Measurements from ENCODE around the gene SP5. TPM values are rescaled to one million over a fixed set of nuclear protein-coding genes. Genes with fewer than 3 reads are reported as not detected.
"Not testable (repeated sequence)": the region's sequence is repeated elsewhere in the genome, so short reads cannot be mapped to it uniquely, and the experiment has no call there.

SP5 gene
- polyA plus RNA-seq: not detected

DNA sequence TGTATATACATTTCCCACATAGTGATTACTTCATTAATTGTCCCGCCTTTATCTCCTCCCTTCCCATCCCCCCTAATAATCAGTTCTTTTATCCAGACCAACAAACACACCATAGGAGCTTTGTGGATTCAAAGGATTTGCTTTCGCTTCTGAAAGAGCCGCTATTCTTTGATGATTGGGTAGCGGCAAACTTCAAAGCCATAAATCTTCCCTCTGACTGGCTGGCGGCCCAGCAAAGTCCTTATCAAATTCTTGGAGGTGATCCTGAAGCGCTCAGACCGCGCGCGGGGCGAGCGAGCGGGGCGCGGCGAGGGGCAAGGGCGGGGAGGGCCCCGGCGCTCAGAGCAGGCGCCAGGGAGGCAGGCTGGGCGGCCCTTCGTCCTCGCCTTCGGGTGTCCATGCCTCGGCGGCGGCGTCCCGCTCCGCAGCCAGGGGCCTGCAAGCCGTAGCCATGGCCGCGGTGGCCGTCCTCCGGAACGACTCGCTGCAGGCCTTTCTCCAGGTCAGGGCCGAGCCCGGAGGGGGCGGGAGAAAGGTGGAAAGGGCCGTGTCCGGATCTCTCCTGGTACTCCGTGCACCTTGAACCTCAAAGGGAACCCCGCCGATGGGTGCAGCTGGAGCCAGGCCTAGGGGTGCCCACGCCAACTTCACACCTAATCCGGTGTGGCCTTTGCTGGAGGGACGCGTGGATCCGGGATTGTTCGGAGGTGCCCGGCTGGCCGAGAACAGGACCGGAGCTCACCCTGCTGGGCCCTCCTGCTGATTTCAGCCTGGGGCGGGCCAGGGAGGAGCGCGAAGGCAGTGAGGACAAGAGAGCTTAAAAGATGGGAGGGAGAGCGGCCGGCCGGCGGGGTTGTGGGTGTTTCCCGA lies at the start of gene SP5:
SP5 (plus strand) TSS at position 276 of the 870 bp plus-strand sequence; CDS start at position 452, 176 bp downstream.
- H3K4me1 Mint-ChIP-seq: peaks cover 12 to 14% of the 10 kb centered on the region in 2 donors
- DNase-seq: peak in 2 of 3 donors; percentile 5 to 16
- peak within 1 kb of the TSS; percentile 82 to 85 (median 84) for H3K4me3 Mint-ChIP-seq
- H3K9me3 Mint-ChIP-seq: peaks cover 0 to 8% (median 0%) of the 10 kb centered on the region in 6 donors
- H3K27ac Mint-ChIP-seq: no peak within 1 kb of the TSS
- peaks cover 0 to 3% (median 0%) of the 10 kb centered on the region in 3 donors for H3K36me3 Mint-ChIP-seq
- peaks cover 14 to 38% (median 33%) of the 10 kb centered on the region in 3 donors for H3K27me3 Mint-ChIP-seq (ENCODE audit: low read depth in 3 of 3)

DNA sequence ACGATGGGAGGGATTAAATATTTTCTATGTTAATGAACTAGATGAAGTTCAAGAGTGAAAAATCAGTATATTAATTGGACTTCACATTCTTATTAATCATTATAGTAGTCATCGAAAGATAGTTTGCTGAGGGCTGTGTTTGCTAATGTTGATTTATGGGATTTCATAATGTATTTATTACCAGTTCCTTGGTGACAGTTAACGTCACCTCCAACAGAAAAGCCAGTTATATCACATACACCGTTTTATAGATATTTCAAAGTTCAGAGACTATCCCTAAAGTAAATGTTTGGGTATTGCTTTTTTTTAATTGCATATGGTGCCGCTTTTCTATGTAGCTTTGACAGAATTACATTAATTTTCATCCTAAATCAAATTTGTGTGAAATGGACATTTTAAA lies 49.4 kb upstream of the SP5 start:
- H3K27ac Mint-ChIP-seq: no peak overlapping the region
- peaks cover 1 to 6% (median 2%) of the 10 kb centered on the region in 3 donors for H3K27me3 Mint-ChIP-seq (ENCODE audit: low read depth in 3 of 3)
- H3K36me3 Mint-ChIP-seq: no peaks in the 10 kb centered on the region
- H3K4me1 Mint-ChIP-seq: no peaks in the 10 kb centered on the region
- H3K9me3 Mint-ChIP-seq: no peaks in the 10 kb centered on the region
- no peak for DNase-seq
- H3K4me3 Mint-ChIP-seq: no peak overlapping the region

DNA sequence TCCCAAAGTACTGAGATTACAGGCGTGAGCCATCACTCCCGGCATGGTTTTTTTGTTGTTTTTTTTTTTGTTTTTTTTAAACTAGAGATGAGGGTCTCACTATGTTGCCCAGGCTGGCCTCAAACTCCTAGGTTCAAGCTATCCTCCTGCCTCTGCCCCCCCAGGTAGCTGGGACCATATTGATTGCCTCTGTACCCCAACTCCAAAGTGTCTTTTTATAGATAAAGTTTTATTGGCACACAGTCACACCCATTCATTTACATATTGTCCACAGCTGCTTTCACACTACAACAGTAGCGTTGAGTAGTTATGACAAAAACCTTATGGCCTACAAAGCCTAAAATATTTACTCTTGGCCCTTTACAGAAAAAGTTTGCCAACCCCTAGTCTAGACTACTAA lies 45.2 kb upstream of the SP5 start:
- no peak overlapping the region for H3K27ac Mint-ChIP-seq

DNA sequence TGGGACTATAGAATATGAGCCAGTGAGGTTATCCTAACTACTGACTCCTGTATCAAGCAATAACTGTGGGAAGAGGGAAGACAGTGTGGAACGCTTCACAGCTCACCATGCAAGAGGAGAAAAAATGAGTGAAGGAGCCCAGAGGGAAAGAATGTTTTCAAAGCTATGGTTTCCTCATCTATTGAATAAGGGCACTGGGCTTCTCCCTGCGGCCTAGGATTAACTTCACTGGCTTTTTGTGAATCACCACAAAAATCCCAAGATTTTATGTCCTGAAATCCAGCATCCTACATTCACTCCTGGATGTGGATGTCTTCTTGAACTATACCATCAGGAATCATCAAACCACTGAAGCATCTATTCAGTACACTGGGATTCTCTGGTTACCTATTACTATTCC lies 44.5 kb upstream of the SP5 start:
- no peak for DNase-seq
- H3K36me3 Mint-ChIP-seq: no peaks in the 10 kb centered on the region

More for the DNA sequence above, 45.2 kb upstream of the SP5 start:
- Mint-ChIP-seq H3K4me1 (no peaks in the 10 kb centered on the region), H3K9me3 (no peaks in the 10 kb centered on the region), H3K36me3 (no peaks in the 10 kb centered on the region), H3K4me3 (no peak overlapping the region), H3K27me3 (ENCODE audit: low read depth in 3 of 3) (peaks cover 1 to 3% (median 2%) of the 10 kb centered on the region in 3 donors)
- DNase-seq: no peak

DNA sequence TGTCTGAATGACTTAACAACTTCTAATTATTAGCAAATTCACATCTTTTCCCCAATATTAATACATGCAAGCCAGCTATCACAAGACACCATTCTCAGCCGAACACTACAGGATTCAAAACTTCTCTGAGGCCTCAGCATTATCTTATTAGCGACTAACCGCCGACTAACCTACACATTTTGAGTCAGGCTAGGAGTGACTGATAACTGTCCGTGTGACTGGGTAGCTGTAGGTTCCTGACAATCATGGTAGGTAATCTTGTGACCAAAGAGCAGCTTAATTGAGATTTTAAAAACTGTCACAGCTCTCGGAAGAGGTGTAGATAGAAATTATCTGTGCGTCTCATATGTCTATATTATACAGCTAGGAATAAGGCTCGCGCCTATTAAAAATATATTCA lies 44.1 kb upstream of the SP5 start:
- Mint-ChIP-seq H3K27ac (no peak overlapping the region), H3K4me3 (no peak overlapping the region), H3K27me3 (ENCODE audit: low read depth in 3 of 3) (peaks cover 0 to 3% (median 3%) of the 10 kb centered on the region in 3 donors), H3K36me3 (no peaks in the 10 kb centered on the region), H3K9me3 (no peaks in the 10 kb centered on the region), H3K4me1 (no peaks in the 10 kb centered on the region)
- DNase-seq: no peak

More for the DNA sequence above, 44.5 kb upstream of the SP5 start:
- H3K27me3 Mint-ChIP-seq (ENCODE audit: low read depth in 3 of 3): peaks cover 0 to 3% (median 3%) of the 10 kb centered on the region in 3 donors
- no peak overlapping the region for H3K4me3 Mint-ChIP-seq
- no peaks in the 10 kb centered on the region for H3K9me3 Mint-ChIP-seq
- no peak overlapping the region for H3K27ac Mint-ChIP-seq
- H3K4me1 Mint-ChIP-seq: no peaks in the 10 kb centered on the region

DNA sequence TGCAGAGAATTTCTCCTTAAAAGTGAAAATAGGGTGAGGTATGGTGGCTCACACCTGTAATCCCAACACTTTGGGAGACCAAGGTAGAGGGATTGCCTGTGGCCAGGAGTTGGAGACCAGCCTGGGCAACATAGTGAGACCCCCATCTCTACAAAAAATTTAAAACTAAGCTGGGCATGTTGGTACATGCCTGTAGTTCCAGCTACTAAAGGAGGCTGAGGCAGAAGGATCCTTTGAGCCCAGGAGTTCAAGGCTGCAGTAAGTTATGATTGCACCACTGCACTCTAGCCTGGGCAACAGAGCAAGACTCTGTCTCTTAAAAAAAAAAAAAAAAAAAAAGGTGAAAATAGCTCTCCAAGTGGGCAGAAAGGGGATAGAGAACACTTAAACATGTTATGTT lies 40.9 kb upstream of the SP5 start:
- H3K4me3 Mint-ChIP-seq; H3K4me1 Mint-ChIP-seq; H3K36me3 Mint-ChIP-seq; H3K27ac Mint-ChIP-seq; H3K9me3 Mint-ChIP-seq; DNase-seq; H3K27me3 Mint-ChIP-seq (ENCODE audit: low read depth in 3 of 3): not testable (repeated sequence)

DNA sequence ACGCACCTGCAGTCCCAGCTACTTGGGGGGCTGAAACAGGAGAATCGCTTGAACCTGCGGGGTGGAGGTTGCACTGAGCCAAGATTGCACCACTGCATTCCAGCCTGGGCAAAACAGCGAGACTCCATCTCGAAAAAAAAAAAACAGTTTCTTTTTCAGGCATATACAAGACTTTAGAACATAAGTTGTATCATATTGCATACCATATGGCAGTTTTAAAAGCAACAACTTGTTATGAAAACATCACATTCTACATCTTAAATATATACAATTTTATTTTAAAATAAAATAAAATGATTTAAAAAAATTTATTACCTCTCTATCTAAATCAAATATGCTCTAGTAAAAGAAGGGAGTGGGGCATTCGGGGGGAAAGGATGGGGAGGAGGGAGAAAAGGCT lies 39.4 kb upstream of the SP5 start:
- H3K36me3 Mint-ChIP-seq: no peaks in the 10 kb centered on the region
- peaks cover 0 to 2% (median 1%) of the 10 kb centered on the region in 3 donors for H3K27me3 Mint-ChIP-seq (ENCODE audit: low read depth in 3 of 3)
- no peak overlapping the region for H3K4me3 Mint-ChIP-seq
- no peaks in the 10 kb centered on the region for H3K4me1 Mint-ChIP-seq
- DNase-seq: no peak
- H3K27ac Mint-ChIP-seq: no peak overlapping the region
- H3K9me3 Mint-ChIP-seq: no peaks in the 10 kb centered on the region

DNA sequence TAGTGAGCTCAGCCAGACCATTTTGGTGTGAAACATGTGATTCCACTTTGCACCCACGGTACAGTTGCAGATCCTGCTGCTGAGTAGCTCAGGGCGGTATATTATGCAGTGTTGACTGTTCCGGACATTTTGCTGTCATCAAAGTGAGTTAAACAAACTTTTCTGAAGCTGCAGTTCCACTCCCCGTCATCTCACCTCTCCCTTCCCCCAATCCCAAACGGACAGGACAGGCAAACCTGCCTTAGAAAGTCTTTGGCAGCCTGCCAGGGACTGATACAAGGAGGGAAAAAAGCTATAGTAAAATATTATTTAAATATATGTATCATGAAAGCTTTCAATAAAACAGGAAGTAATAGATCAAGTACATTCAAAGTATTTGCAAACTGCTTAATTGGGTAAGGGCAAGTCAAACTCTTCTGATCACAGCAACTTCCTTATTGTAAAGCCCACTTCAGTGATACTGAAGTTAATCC lies 35.5 kb upstream of the SP5 start:
- H3K4me1 Mint-ChIP-seq: no peaks in the 10 kb centered on the region
- no peak overlapping the region for H3K27ac Mint-ChIP-seq
- H3K4me3 Mint-ChIP-seq: no peak overlapping the region
- H3K27me3 Mint-ChIP-seq (ENCODE audit: low read depth in 3 of 3): peaks cover 1 to 2% (median 2%) of the 10 kb centered on the region in 3 donors
- H3K9me3 Mint-ChIP-seq: peaks cover 0 to 4% (median 0%) of the 10 kb centered on the region in 6 donors
- no peak for DNase-seq
- no peaks in the 10 kb centered on the region for H3K36me3 Mint-ChIP-seq

DNA sequence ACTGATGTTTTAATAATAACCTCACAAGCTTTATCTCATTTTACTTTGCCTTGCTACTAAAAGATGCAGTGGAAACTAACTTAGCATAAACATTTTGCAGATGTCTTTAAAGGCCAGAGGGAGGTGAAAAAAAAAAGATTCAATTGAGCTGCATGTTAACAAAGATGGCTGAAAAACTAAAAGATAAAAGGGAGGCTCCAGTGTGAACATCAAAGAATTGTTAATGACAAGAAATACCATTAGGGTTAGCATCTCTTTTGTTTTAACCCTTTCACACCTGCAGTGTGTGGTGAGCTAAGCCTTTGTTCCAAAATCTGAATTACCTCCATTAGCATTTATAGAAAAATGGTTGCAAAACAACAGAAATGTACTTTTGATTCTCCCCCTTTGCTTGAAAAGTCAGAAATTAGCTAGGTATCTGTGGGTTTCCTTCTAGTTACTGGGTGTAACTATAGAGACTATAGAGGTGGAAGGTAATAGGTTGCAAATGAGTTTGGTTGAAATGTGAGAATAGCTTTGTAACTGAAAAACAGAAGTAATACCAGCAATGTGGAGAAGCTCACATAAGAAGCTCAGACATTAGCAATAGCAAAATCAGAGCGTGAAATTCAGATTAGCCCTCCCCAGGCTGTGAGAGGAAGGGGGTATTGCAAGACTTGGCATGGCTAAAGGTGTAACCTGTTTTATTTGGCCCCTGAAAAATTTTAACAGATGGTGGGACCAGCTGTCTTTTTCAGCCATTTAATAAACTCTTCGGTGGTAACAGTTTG lies 34.8 kb upstream of the SP5 start:
- Mint-ChIP-seq H3K27ac (no peak overlapping the region), H3K4me3 (no peak overlapping the region), H3K27me3 (ENCODE audit: low read depth in 3 of 3) (peaks cover 1 to 5% (median 2%) of the 10 kb centered on the region in 3 donors), H3K9me3 (peaks cover 0 to 4% (median 0%) of the 10 kb centered on the region in 6 donors), H3K4me1 (no peaks in the 10 kb centered on the region), H3K36me3 (no peaks in the 10 kb centered on the region)
- no peak for DNase-seq

DNA sequence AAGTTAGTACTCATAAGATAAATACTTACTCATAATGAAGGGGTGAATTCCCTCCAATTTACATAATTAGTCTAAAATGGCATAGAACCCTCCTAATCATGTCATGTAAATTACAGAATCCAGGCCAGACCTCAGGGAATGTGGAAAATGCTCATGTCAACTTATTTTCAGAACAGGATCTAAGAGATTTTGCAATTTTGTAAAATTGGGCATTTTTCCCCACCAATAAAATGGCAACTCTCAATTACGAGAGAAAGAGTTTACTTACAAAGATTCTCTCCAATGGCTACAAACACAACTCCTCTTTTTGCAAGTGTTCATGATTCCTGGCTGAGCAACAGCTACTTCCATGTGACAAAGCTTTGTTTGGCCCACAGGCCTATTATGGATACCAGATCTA lies 33.8 kb upstream of the SP5 start:
- Mint-ChIP-seq H3K27me3 (ENCODE audit: low read depth in 3 of 3) (peaks cover 0 to 5% (median 2%) of the 10 kb centered on the region in 3 donors), H3K27ac (no peak overlapping the region), H3K36me3 (no peaks in the 10 kb centered on the region)

DNA sequence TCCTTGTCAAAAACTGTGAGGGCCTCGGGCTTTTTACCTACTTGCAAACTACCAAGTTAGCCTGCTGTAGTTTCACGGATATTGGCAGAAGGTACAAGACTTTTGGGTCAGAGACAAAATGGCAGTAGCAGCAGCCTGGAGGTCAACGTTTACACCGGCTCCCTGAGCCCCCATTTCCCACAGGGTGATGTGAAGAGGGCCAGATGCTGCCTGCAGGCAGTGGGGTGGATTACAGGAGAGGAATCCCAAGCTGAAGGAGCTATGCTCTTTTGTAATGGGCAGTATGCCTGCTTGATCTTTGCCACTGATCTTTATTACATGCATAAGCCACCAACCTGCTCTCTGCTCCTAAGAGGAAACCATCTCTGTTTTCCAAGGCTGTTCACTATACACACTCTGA lies 29.5 kb upstream of the SP5 start:
- Mint-ChIP-seq H3K4me1 (no peaks in the 10 kb centered on the region), H3K9me3 (peaks cover 0 to 6% (median 0%) of the 10 kb centered on the region in 6 donors), H3K36me3 (no peaks in the 10 kb centered on the region), H3K27ac (no peak overlapping the region), H3K27me3 (ENCODE audit: low read depth in 3 of 3) (peaks cover 0 to 6% (median 5%) of the 10 kb centered on the region in 3 donors), H3K4me3 (no peak overlapping the region)
- DNase-seq: no peak

More for the DNA sequence above, 33.8 kb upstream of the SP5 start:
- Mint-ChIP-seq H3K9me3 (peaks cover 0 to 4% (median 0%) of the 10 kb centered on the region in 6 donors), H3K4me3 (no peak overlapping the region), H3K4me1 (no peaks in the 10 kb centered on the region)
- DNase-seq: no peak

DNA sequence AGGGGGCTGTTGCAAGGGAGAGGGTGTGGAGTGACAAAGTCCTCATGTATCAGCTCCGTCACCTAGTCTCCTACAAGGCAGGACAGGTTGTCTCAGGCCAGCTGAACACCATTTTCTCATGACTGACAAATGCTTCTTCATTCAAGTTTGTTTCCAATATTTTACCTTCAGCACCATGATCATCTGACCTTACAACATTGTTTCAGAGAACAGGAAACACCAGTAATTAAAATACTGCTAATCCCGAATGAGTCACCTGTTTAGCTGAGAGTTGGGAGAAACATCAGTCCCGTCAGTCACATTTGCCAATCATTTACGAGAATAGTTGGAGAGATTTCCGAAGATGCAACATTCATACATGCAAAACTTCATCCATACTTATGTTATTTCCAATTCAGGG lies 25.7 kb upstream of the SP5 start:
- DNase-seq: no peak
- Mint-ChIP-seq H3K36me3 (no peaks in the 10 kb centered on the region), H3K4me3 (no peak overlapping the region), H3K9me3 (peaks cover 0 to 1% (median 0%) of the 10 kb centered on the region in 6 donors), H3K4me1 (no peaks in the 10 kb centered on the region), H3K27ac (no peak overlapping the region), H3K27me3 (ENCODE audit: low read depth in 3 of 3) (peaks cover 2 to 9% (median 6%) of the 10 kb centered on the region in 3 donors)

DNA sequence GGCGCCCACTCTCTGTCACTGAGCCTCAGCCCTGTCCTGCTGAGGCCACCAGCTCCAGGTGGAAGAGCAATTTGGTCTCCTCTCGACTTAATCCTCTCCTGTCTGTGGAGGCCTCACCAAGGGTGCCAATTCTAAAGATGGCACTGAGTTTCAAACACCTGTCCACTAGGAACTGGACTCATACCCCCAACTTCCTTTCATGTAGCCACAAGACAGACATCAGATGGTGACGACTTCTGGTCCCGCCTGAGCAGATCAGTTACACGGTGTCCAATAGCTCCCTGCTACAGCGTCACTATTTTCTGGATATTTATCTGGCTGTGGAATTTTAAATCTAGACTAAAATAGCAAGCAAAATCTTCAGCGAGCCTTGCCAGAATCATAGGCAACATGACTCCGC lies 24.5 kb upstream of the SP5 start:
- H3K4me1 Mint-ChIP-seq: no peaks in the 10 kb centered on the region
- H3K4me3 Mint-ChIP-seq: no peak overlapping the region

DNA sequence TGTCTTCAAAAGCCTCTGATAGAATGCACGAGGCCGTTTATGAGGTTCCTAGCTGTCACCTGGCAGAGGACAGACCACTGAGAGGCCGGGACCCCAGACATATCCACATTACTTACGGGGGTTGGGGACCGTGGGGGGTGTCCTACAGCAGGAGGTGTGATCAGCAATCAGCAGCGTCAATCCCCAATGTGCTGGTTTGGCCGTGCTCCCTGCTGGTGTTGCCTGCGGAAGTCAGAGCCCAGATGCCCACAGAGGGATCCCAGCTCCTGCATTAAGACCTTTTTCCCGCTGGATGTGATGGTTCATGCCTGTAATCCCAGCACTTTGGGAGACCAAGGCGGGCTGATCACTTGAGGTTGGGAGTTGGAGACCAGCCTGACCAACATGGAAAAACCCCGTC lies 20.8 kb upstream of the SP5 start:
- Mint-ChIP-seq H3K27ac (no peak overlapping the region), H3K36me3 (no peaks in the 10 kb centered on the region), H3K27me3 (ENCODE audit: low read depth in 3 of 3) (peaks cover 1 to 6% (median 2%) of the 10 kb centered on the region in 3 donors), H3K4me3 (no peak overlapping the region), H3K9me3 (no peaks in the 10 kb centered on the region), H3K4me1 (no peaks in the 10 kb centered on the region)
- DNase-seq: no peak

More for the DNA sequence above, 24.5 kb upstream of the SP5 start:
- no peak overlapping the region for H3K27ac Mint-ChIP-seq
- H3K36me3 Mint-ChIP-seq: no peaks in the 10 kb centered on the region
- H3K9me3 Mint-ChIP-seq: peaks cover 0 to 1% (median 0%) of the 10 kb centered on the region in 6 donors
- peaks cover 2 to 6% (median 4%) of the 10 kb centered on the region in 3 donors for H3K27me3 Mint-ChIP-seq (ENCODE audit: low read depth in 3 of 3)
- no peak for DNase-seq
